Measurements from ENCODE around the gene CACNA1H. TPM values are rescaled to one million over a fixed set of nuclear protein-coding genes. Genes with fewer than 3 reads are reported as not detected.
A peak's percentile ranks its signal among the peaks of the same experiment; 100 is the strongest.

Gene CACNA1H
- total RNA-seq, 1 donor from 2014 or later = 73.2 TPM

DNA sequence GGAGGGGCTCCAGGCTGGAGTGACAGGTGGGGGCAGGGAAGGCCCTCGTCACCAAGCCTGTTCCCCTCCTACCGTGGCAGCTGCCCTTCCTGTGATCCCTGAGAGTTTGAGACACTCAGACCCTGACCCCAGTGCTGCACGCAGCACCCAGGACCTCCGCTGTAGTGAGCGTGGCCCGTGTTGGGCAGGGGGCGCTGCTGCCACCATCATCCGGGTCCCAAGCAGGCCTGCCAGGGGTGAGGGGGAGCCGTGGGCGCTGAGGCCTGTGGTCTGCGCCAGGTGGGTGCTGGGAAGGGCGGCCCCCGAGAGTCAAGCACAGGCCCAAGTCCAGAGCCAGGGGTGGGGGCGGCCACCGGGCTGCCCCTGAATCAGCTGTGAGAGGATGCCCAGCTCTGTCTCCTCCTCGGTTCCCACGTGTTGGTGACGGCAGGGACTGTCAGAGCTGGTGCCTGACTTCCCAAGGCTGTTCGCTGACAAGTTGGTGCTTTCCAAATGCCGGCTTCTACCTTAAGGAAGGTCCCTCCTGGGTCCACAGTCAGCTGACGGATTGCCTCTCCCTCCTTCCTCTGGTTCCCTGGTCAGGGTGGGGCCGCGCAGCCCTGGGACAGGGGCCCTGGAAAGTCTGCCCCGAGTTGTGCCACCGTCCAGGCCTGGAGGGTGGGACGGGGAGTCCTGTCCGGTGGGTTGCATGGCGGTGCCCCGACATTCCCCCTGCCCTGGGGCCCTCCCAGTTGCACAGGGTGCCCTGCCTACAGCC, 41.1 kb downstream of the CACNA1H start:
- H3K4me1 Mint-ChIP-seq (ENCODE audit: low read depth) = peaks cover 6% of the 10 kb centered on the region
- DNase-seq (ENCODE audit: low spot score) = no peak
- no peak overlapping the region for H3K27ac Mint-ChIP-seq (ENCODE audit: unreplicated experiment)
- no peaks in the 10 kb centered on the region for H3K9me3 Mint-ChIP-seq (ENCODE audit: low read depth)
- no peak overlapping the region for H3K4me3 Mint-ChIP-seq (ENCODE audit: unreplicated experiment)
- TF ChIP-seq, protein P1, sequence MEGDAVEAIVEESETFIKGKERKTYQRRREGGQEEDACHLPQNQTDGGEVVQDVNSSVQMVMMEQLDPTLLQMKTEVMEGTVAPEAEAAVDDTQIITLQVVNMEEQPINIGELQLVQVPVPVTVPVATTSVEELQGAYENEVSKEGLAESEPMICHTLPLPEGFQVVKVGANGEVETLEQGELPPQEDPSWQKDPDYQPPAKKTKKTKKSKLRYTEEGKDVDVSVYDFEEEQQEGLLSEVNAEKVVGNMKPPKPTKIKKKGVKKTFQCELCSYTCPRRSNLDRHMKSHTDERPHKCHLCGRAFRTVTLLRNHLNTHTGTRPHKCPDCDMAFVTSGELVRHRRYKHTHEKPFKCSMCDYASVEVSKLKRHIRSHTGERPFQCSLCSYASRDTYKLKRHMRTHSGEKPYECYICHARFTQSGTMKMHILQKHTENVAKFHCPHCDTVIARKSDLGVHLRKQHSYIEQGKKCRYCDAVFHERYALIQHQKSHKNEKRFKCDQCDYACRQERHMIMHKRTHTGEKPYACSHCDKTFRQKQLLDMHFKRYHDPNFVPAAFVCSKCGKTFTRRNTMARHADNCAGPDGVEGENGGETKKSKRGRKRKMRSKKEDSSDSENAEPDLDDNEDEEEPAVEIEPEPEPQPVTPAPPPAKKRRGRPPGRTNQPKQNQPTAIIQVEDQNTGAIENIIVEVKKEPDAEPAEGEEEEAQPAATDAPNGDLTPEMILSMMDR (IDR thresholded peaks at IDR 0.05) = no peak
- no peaks in the 10 kb centered on the region for H3K36me3 Mint-ChIP-seq (ENCODE audit: low read depth)
- no peaks in the 10 kb centered on the region for H3K27me3 Mint-ChIP-seq (ENCODE audit: low read depth)

DNA sequence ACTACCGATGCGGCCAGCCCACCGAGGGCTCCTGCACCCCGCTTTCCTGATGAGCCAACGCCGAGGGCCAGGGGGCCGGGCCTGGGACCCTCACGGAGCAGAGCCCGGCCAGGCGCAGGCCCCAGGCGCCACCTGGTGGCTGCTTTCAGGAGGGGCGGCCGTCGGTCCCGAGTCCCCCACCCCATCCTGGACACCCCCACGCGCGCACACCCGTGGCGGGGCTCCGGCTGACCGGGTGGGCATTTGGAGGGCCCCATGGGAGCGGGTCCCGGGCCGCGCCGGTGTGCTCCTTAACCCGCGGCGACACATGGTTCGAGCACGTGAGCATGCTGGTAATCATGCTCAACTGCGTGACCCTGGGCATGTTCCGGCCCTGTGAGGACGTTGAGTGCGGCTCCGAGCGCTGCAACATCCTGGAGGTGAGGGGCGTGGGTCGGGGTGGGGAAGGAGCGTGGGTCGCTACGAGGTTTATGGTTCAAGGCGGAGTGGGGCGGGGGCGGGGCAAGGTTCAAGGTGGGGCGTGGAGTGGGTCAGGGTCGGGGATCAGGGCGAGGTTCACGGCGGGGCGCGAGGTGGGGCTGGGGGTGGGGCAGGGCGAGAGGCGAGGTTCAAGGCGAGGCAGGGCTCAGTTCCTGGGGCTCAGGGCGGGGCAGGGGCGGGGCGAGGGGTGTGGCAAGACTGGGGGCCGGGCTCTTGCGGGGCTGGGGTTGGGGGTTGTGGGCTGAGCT, 41.9 kb downstream of the CACNA1H start:
- Mint-ChIP-seq H3K4me3 (ENCODE audit: unreplicated experiment) (no peak overlapping the region), H3K27ac (ENCODE audit: unreplicated experiment) (no peak overlapping the region), H3K4me1 (ENCODE audit: low read depth) (peaks cover 6% of the 10 kb centered on the region), H3K27me3 (ENCODE audit: low read depth) (no peaks in the 10 kb centered on the region), H3K9me3 (ENCODE audit: low read depth) (no peaks in the 10 kb centered on the region), H3K36me3 (ENCODE audit: low read depth) (no peaks in the 10 kb centered on the region)
- no peak for DNase-seq (ENCODE audit: low spot score)
- TF ChIP-seq, protein P1 (IDR thresholded peaks at IDR 0.05) = peak; percentile 97

DNA sequence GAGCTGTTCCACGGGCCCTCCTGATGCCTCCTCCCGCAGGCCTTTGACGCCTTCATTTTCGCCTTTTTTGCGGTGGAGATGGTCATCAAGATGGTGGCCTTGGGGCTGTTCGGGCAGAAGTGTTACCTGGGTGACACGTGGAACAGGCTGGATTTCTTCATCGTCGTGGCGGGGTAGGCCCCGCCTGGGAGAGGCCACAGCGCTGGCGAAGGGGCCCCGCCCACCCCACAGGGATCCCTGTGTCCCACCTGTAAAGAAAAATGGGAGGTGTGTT, 42.4 kb downstream of the CACNA1H start:
- H3K36me3 Mint-ChIP-seq (ENCODE audit: low read depth) = no peaks in the 10 kb centered on the region
- H3K27ac Mint-ChIP-seq (ENCODE audit: unreplicated experiment) = no peak overlapping the region
- TF ChIP-seq, protein P1 (IDR thresholded peaks at IDR 0.05) = no peak
- H3K4me1 Mint-ChIP-seq (ENCODE audit: low read depth) = peaks cover 6% of the 10 kb centered on the region
- no peak for DNase-seq (ENCODE audit: low spot score)
- no peaks in the 10 kb centered on the region for H3K9me3 Mint-ChIP-seq (ENCODE audit: low read depth)
- no peaks in the 10 kb centered on the region for H3K27me3 Mint-ChIP-seq (ENCODE audit: low read depth)
- no peak overlapping the region for H3K4me3 Mint-ChIP-seq (ENCODE audit: unreplicated experiment)

DNA sequence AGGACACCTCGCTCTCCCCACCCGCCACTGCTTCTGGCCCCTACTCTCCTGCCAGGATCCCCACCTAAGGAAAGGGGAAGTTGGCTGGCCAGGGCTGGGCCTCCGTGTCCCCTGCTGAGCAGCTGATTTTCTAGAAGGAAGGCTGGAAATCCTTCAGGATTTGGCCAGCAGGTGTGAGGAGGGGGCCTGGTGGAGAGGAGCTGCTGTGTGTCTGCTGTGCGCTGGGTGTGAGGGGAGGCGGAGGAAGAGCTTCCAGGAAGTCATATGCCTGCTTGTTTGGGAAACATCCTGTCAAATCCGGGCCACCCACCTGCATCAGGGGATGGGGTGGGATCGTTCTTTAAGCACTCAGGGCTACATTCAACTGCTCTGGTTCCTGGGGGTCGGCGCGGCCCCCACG, 43.6 kb downstream of the CACNA1H start:
- Mint-ChIP-seq H3K27me3 (ENCODE audit: low read depth) (no peaks in the 10 kb centered on the region), H3K36me3 (ENCODE audit: low read depth) (peaks cover 4% of the 10 kb centered on the region), H3K27ac (ENCODE audit: unreplicated experiment) (no peak overlapping the region), H3K4me3 (ENCODE audit: unreplicated experiment) (no peak overlapping the region), H3K4me1 (ENCODE audit: low read depth) (peaks cover 6% of the 10 kb centered on the region), H3K9me3 (ENCODE audit: low read depth) (no peaks in the 10 kb centered on the region)
- no peak for DNase-seq (ENCODE audit: low spot score)
- TF ChIP-seq, protein P1 (IDR thresholded peaks at IDR 0.05) = no peak

DNA sequence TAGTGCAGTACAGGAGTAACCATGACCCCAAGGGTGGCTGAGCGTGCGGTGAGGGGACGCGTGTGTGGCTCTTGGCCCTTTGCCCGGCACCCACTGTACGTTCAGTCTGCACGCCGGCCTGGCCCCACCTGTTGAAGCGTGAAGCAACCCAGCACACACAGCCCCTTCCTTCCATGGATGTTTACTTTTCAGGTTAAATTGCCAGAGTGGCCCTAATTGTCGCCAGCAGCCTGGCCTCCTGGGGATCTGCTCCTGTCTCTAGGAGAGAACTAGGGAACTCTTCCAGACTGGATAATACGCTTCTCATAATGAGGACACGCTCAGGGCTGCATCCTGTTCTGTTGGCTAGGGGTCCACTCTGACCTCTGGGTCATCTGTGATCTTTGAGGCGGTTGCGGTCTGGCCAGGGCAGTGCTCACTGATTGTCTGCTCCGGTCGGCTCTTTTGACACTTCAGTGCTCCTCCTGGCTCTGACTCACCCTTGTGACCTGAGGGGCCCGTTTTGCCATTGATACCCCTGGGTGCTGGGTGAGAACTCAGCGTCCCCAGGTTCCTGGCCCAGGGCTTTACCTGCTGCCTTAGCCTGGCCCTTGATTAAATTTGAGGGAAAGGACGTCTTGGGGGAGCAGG, 44.4 kb downstream of the CACNA1H start:
- no peak for DNase-seq (ENCODE audit: low spot score)
- H3K27ac Mint-ChIP-seq (ENCODE audit: unreplicated experiment) = no peak overlapping the region
- TF ChIP-seq, protein P1 (IDR thresholded peaks at IDR 0.05) = no peak
- H3K36me3 Mint-ChIP-seq (ENCODE audit: low read depth) = peaks cover 6% of the 10 kb centered on the region
- no peak overlapping the region for H3K4me3 Mint-ChIP-seq (ENCODE audit: unreplicated experiment)
- no peaks in the 10 kb centered on the region for H3K9me3 Mint-ChIP-seq (ENCODE audit: low read depth)
- H3K27me3 Mint-ChIP-seq (ENCODE audit: low read depth) = no peaks in the 10 kb centered on the region
- peaks cover 5% of the 10 kb centered on the region for H3K4me1 Mint-ChIP-seq (ENCODE audit: low read depth)

Data from chondrocyte (in vitro differentiated cells).